Neural cell (in vitro differentiated cells): ENCODE measurements around the gene SPECC1.

Experiments
- CTCF ChIP-seq: fragments of 450-650 bp; IDR thresholded peaks from 2 replicates; pipeline ENCODE4 v1.5.1; 2014; ENCODE audit warnings: antibody characterized with exemption, mild to moderate bottlenecking, moderate library complexity; ENCODE audit not compliant: poor library complexity, severe bottlenecking
- EP300 ChIP-seq: fragments of 450-650 bp; conservative IDR thresholded peaks from 2 replicates; pipeline ENCODE4 v1.6.1; 2014; ENCODE audit warnings: antibody characterized with exemption, mild to moderate bottlenecking, moderate library complexity; ENCODE audit not compliant: poor library complexity, severe bottlenecking
- EZH2 ChIP-seq: fragments of 200-600, 300-800 bp; shearing (Covaris generic), sonication (generic); IDR thresholded peaks from 2 replicates; pipeline ENCODE4 v1.6.1; 2014; ENCODE audit warnings: antibody characterized with exemption, low read length, borderline replicate concordance, mild to moderate bottlenecking; ENCODE audit not compliant: insufficient read depth, poor library complexity, severe bottlenecking
- MXI1 ChIP-seq: fragments of 450-650 bp; conservative IDR thresholded peaks from 2 replicates; pipeline ENCODE4 v1.6.1; 2014; ENCODE audit warnings: antibody characterized with exemption, mild to moderate bottlenecking; ENCODE audit not compliant: poor library complexity, severe bottlenecking
- POLR2AphosphoS5 ChIP-seq: IDR thresholded peaks from 2 replicates; pipeline ENCODE4 v1.6.1; 2012
- SMC3 ChIP-seq: fragments of 450-650 bp; conservative IDR thresholded peaks from 2 replicates; pipeline ENCODE4 v1.6.1; 2014; ENCODE audit warnings: antibody characterized with exemption, mild to moderate bottlenecking, moderate library complexity; ENCODE audit not compliant: poor library complexity
- TAF1 ChIP-seq: IDR thresholded peaks from 2 replicates; pipeline ENCODE4 v1.6.1; 2012; ENCODE audit warnings: low read depth
- TF ChIP-seq, protein P1 (sequence below): IDR thresholded peaks from 2 replicates; pipeline ENCODE4 v1.6.1; 2012; ENCODE audit warnings: borderline replicate concordance

DNA sequence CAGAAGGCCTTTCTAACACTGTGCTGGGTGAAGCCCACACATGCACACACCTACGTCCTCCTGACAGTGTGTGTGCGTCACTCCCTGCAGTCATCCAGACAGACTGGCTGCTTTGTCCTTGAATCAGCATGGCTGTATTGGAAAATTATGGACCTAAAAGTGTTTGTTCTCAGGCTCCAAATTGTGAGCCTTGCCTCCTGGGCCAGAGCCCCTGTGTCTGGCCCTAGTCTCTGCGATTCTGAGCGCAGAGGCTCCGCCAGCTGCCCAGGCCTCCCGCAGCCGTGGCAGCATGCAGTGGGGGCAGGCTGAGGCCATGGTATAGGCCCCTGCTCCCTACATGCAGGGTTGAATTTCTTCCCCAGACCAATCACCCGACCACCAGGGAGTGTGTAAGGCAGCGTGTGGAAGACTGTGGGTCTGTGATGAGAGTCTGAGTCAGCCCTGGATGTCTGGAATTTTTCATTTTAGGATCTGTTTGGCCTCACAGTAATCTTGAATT is 291.3 kb downstream of the SPECC1 start:
- TF ChIP-seq TAF1 (no peak), CTCF (no peak), POLR2AphosphoS5 (no peak), EP300 (no peak), SMC3 (no peak), EZH2 (no peak), MXI1 (no peak)
- TF ChIP-seq, protein P1, sequence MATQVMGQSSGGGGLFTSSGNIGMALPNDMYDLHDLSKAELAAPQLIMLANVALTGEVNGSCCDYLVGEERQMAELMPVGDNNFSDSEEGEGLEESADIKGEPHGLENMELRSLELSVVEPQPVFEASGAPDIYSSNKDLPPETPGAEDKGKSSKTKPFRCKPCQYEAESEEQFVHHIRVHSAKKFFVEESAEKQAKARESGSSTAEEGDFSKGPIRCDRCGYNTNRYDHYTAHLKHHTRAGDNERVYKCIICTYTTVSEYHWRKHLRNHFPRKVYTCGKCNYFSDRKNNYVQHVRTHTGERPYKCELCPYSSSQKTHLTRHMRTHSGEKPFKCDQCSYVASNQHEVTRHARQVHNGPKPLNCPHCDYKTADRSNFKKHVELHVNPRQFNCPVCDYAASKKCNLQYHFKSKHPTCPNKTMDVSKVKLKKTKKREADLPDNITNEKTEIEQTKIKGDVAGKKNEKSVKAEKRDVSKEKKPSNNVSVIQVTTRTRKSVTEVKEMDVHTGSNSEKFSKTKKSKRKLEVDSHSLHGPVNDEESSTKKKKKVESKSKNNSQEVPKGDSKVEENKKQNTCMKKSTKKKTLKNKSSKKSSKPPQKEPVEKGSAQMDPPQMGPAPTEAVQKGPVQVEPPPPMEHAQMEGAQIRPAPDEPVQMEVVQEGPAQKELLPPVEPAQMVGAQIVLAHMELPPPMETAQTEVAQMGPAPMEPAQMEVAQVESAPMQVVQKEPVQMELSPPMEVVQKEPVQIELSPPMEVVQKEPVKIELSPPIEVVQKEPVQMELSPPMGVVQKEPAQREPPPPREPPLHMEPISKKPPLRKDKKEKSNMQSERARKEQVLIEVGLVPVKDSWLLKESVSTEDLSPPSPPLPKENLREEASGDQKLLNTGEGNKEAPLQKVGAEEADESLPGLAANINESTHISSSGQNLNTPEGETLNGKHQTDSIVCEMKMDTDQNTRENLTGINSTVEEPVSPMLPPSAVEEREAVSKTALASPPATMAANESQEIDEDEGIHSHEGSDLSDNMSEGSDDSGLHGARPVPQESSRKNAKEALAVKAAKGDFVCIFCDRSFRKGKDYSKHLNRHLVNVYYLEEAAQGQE, result no peak
